A549 (cell line): ENCODE data around the gene RIOK1.

ENCODE experiments used
- CEBPB ChIP-seq, 2 experiments: fragments of >200 bp in 1 of 2; sonication (Bioruptor Twin) in 1 of 2; formaldehyde crosslinking in 1 of 2; IDR thresholded peaks; 2 replicates each; pipeline ENCODE4 v1.6.1; 2012 to 2016
- CHD2 ChIP-seq: fragments of 150-350 bp; IDR thresholded peaks from 2 replicates; pipeline ENCODE4 v1.6.1; 2014; ENCODE audit warnings: low read length; ENCODE audit not compliant: partially characterized antibody
- CTCF ChIP-seq: fragments of >200 bp; sonication (Bioruptor Twin); formaldehyde crosslinking; IDR thresholded peaks from 3 replicates; pipeline ENCODE4 v1.5.1; 2016
- EP300 ChIP-seq, 2 experiments: fragments of >200 bp; sonication (Bioruptor Twin); formaldehyde crosslinking; IDR thresholded peaks; 2 replicates in 1 of 2; 3 replicates in 1 of 2; pipeline ENCODE4 v1.6.1; 2016 to 2017
- HOXB5 ChIP-seq: fragments of 250-450 bp; sonication (Bioruptor Pico); IDR thresholded peaks from 2 replicates; pipeline ENCODE4 v1.5.0; 2020; ENCODE audit warnings: mild to moderate bottlenecking, moderate library complexity
- MAX ChIP-seq: IDR thresholded peaks from 2 replicates; pipeline ENCODE4 v1.6.1; 2012
- POLR2A ChIP-seq: IDR thresholded peaks from 2 replicates; pipeline ENCODE4 v1.6.1; 2012; ENCODE audit warnings: mild to moderate bottlenecking, low read length
- RAD21 ChIP-seq, 2 experiments: fragments of >200 bp in 1 of 2; sonication (Bioruptor Twin) in 1 of 2; formaldehyde crosslinking in 1 of 2; IDR thresholded peaks in 1 of 2; conservative IDR thresholded peaks in 1 of 2; 2 replicates in 1 of 2; 3 replicates in 1 of 2; pipeline ENCODE4 v1.6.1; 2012 to 2018; ENCODE audit warnings: inconsistent platforms in 1 of 2
- REST ChIP-seq: fragments of 200-600 bp; sonication (generic); IDR thresholded peaks from 2 replicates; pipeline ENCODE4 v1.6.1; 2016; ENCODE audit warnings: antibody characterized with exemption, mild to moderate bottlenecking, moderate library complexity
- RFX5 ChIP-seq: fragments of 450-650 bp; IDR thresholded peaks from 2 replicates; pipeline ENCODE4 v1.7.1; 2014; ENCODE audit warnings: antibody characterized with exemption, mild to moderate bottlenecking, moderate library complexity
- SMC3 ChIP-seq: fragments of >200 bp; sonication (Bioruptor Twin); formaldehyde crosslinking; IDR thresholded peaks from 3 replicates; pipeline ENCODE4 v1.6.1; 2018; ENCODE audit warnings: inconsistent platforms
- ZNF302 ChIP-seq: fragments of 250-450 bp; sonication (Bioruptor Pico); IDR thresholded peaks from 2 replicates; pipeline ENCODE4 v1.9.0; 2021; ENCODE audit warnings: inconsistent platforms, mild to moderate bottlenecking, moderate library complexity
- TF ChIP-seq, protein P1 (sequence below): fragments of 450-650 bp; IDR thresholded peaks from 2 replicates; pipeline ENCODE4 v1.6.1; 2014; ENCODE audit warnings: antibody characterized with exemption

DNA sequence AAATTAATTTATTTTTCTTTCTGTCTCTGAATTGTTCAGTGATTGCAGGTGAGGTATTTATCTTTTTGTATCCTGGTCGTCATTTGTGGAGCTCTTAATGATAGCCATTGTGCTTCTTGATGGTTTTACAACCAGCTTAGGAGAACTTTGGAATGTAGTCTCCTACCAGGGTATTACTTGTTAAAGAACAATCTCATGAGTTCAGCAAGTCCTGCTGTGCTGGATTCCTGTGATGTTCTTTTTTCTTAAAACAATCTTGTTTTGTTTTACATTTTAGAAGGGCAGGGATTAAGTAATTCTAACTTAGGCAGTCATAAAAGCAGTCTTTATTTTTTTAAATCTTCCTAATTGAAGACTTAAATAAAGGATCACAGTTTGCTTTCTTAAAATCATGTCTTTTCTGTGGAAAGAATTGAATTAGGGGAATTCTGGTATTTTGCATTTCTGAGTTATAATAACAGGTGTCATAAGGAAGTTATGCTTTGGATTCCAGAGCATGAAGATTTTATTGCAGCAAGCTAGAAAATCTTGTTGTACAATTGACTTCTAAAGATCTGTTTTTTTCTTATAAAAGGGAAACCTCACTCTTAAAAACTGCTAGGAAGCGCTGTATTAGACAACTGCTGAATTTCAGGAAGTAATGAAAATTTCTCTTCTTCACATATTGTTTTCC lies 23.7 kb downstream of the RIOK1 start:
- TF ChIP-seq CTCF (no peak), CHD2 (no peak), RAD21 (conservative IDR thresholded peaks at IDR 0.05 in 1 of 2, IDR thresholded peaks at IDR 0.05 in 1 of 2) (no peak), POLR2A (no peak), SMC3 (no peak), MAX (no peak), RFX5 (no peak), CEBPB (IDR thresholded peaks at IDR 0.05) (no peak), ZNF302 (CRISPR knock-in tag) (no peak), HOXB5 (CRISPR knock-in tag) (no peak), REST (no peak), EP300 (IDR thresholded peaks at IDR 0.05) (no peak)
- TF ChIP-seq, protein P1, sequence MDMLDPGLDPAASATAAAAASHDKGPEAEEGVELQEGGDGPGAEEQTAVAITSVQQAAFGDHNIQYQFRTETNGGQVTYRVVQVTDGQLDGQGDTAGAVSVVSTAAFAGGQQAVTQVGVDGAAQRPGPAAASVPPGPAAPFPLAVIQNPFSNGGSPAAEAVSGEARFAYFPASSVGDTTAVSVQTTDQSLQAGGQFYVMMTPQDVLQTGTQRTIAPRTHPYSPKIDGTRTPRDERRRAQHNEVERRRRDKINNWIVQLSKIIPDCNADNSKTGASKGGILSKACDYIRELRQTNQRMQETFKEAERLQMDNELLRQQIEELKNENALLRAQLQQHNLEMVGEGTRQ = no peak
